ENCODE measurements around the gene LRP5.

DNA sequence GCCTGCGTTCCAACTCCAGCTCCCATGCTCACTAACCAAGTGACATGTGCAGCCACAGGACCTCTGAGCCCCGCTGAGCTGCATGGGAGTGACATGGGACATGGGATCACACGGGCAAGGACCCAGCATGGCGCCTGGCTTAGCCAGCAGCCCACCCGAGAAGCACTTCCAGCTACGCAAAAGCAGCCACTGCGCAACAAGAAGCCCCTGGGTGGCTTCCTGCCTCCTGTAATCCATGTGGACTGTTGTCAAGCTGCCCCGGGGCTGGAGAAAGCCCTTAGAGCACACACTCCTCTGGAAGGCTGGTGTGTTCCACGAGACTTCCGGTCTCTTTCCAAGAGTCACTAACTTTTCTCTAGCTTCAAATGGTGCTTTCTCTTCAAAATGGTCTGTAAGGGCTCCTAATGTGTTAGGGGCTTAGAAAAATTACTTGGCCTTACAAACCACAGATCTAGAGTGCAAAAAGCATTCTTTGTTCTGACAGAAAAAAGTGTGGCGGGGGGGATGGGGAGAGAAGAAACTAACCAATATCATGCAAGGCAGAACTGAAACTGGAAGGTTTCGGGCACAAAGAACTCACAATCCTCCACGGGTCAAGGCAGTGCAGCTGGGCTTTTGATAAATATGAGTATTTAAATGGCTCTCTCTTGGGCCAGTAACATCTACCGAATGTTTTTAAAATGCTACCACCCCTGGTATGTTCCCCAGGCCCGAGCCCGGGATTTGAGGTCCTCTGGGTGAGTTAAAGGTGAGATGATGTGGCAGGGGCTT is 46.1 kb upstream of the LRP5 start:
- TF ChIP-seq, protein P1, sequence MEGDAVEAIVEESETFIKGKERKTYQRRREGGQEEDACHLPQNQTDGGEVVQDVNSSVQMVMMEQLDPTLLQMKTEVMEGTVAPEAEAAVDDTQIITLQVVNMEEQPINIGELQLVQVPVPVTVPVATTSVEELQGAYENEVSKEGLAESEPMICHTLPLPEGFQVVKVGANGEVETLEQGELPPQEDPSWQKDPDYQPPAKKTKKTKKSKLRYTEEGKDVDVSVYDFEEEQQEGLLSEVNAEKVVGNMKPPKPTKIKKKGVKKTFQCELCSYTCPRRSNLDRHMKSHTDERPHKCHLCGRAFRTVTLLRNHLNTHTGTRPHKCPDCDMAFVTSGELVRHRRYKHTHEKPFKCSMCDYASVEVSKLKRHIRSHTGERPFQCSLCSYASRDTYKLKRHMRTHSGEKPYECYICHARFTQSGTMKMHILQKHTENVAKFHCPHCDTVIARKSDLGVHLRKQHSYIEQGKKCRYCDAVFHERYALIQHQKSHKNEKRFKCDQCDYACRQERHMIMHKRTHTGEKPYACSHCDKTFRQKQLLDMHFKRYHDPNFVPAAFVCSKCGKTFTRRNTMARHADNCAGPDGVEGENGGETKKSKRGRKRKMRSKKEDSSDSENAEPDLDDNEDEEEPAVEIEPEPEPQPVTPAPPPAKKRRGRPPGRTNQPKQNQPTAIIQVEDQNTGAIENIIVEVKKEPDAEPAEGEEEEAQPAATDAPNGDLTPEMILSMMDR (IDR thresholded peaks at IDR 0.05): no peak
- no peak for TF ChIP-seq POLR2AphosphoS5 (IDR thresholded peaks at IDR 0.05)
